Measurements from ENCODE around the gene PSMA1. TPM values are rescaled to one million over a fixed set of nuclear protein-coding genes. Genes with fewer than 3 reads are reported as not detected.

The PSMA1 gene
- total RNA-seq, 1 donor from 2014 or later: 153 TPM

DNA sequence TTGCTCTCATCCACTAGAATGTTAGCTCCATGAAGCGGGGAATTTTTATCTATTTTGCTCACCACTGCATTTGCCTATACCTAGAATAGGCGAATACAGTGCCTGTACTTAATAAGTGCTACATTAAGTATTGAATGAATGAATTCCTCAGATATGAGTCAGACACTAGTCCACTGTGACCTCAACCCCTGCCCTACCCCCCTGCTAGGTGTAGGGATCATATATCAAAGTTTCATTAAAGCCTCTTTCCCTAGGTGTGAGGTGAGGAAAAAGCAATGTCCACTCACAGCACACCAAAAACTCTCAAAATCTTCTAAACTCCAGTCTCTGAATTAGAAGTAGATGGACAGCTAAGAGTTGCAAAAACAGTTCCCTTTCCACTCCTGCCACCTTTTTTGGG, 9.8 kb upstream of the PSMA1 start:
- DNase-seq: no peak

GRCh38 chr11:14529321-14529720, 9.1 kb upstream of the PSMA1 start:
- DNase-seq: no peak

GRCh38 chr11:14522801-14523200, 2.6 kb upstream of the PSMA1 start:
- DNase-seq: no peak

GRCh38 chr11:14522245-14522644, 2.1 kb upstream of the PSMA1 start:
- DNase-seq: no peak

DNA sequence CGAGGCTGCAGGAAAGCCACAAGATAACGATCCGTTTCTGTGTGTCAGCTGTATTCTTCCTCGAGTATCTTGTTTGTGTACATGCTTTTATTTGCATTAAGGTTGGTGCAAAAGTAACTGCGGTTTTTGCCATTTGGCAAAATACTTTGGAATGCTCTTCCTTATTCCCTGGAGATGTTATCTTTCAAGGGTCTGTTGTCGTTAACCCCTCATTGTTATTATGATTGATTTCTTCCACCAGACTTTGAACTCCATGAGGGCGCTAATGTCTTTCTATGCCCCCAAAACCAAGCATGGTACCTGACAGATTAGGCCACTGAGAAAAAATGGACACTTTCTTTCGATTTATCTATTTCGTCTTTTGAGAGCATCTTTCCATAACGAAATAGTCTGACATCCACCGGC, 563 bp upstream of the PSMA1 start:
- no peak for DNase-seq

DNA sequence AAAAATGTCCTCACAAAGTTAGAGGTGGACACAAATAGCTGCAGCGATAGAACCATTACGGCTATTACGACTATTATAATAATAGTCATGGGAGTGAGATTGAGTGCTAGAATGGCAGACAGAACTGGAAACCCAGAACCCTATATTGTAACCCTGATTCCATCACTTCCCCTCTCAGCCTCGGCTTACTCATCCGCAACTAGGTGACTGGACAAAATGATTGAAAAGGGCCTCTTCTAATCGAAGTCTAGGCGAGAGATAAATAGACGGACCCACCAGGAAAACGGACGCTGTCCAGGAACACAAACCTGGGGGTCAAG, 629 bp downstream of the PSMA1 start:
- DNase-seq: no peak

- DNase-seq: no peak
These were observed 1.4 kb downstream of the PSMA1 start for GRCh38 chr11:14518820-14519219.

DNA sequence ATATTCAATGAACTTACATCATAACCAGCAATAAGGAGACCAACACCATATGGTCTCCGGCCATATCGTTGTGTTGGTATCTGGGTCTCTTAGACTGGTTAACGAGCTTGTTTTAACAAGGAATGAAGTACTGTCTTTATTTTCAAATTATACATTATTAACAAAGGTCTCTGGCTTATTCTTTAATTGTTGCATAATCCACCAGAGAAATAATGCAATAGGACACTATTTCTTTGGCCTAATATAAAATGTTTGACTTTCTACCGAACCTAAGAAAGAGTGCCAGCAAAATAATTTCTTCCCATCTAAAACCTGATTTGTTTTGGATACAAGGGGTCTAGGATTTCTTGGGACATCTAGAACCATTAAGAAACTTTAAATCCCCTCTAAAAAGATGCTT, 6.4 kb downstream of the PSMA1 start:
- no peak for DNase-seq

- no peak for DNase-seq
These were observed 13.7 kb downstream of the PSMA1 start for GRCh38 chr11:14506532-14506931.

DNA sequence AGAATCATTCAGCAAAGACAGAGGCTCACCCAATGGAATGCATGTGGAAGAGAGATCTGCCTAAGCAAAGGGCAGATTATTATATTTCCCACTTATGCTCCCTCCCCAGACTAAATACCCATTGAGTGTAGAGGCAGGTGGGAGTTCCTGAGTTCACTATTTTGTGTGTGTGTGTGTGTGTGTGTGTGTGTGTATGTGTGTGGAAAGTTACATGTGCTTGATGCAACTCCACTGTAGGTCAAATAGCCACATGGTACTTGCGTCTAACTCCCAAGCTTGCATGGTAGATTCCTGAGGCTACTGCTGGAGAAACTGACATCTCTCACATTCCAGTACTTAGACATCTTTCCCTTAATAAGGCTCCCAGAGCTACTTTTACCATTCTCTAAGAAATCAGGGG, 17.2 kb downstream of the PSMA1 start:
- no peak for DNase-seq

GRCh38 chr11:14502039-14502438, 18.1 kb downstream of the PSMA1 start:
- DNase-seq: no peak

DNA sequence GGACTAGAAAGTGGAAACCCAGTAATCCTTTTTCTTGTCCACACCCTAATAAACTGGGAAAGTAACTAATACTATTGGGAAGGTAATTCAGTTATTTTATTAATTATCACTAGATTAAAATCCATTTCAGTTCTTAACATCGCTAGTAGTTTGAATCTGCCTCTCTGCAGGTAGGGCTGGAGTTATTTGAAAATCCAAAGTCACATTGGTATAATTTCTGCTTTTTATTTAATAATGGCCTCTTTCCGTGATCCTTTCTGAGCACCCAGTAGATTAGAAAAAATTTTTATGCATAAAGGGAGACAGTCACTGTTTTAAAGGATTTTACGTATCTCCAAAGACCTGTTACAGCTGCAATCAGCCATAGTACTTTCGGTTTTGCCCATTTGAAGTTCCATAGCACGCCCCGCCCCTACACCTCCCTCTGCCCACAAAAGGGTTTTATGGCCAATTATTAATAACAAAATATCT, 20.0 kb downstream of the PSMA1 start:
- DNase-seq: no peak

- DNase-seq: peak; percentile 90
These were observed 20.5 kb downstream of the PSMA1 start, which contains the start of gene COPB1 for GRCh38 chr11:14499560-14500180. COPB1 (minus strand) TSS chr11:14499811; CDS start chr11:14498928, 883 bp downstream.

DNA sequence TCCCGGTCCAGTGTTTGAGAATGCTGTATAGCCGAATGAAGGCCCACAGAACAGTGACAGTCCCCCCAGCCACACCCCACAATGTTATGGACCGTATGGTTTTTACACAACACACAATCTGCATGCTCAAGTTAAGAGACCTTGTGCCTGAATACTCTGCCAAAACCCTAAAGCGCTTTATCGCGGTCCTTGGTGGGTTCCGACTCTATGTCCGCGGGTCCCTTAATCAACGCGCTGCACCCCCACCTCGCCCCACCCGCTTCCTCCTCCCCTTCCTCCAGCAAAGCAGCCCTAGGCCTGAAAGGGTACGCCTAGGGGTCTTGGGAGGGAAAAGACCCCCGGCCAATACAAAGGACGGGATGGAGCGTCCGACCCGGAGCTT, 21.0 kb downstream of the PSMA1 start:
- DNase-seq: no peak

DNA sequence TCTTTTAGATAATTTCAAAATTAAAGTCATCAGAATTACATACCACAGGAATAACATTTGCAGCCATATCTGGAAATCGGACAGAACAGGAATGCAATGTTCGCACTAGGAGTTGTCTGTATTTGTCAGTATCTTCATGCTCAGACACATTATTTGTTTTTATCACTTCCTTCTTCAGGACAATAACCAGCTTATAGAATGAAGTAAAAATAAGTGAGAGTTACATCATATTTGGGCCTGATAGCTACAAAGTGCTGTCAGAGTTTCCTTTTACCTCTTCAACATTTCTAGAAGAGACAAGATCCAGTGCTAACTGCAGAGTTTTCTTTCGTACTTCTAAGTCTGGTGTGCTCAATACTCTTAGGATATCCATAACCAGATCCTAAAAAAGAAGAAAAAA, 39.5 kb downstream of the PSMA1 start:
- no peak for DNase-seq

GRCh38 chr11:14471127-14471526, 49.1 kb downstream of the PSMA1 start:
- DNase-seq: no peak

DNA sequence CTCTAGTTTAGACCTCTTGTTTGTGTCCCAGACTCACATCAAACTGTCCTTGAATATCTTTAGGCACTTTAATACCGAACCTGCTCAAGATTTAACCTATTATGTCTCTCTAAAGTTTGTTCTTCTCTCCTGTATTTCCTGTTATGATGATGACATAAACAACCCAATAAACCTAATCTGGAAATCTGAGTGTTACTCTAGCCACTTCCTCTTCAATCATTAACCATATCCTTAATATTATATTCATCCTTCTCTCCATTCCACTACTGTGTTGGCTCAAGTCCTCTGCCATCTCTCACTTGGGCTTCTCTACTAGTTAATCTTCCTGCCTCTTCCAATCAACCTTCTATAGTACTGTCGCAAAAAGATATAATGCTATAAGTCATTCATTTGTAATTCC, 56.6 kb downstream of the PSMA1 start:
- DNase-seq: no peak

- no peak for DNase-seq
These were observed 60.0 kb downstream of the PSMA1 start for GRCh38 chr11:14460147-14460546.

DNA sequence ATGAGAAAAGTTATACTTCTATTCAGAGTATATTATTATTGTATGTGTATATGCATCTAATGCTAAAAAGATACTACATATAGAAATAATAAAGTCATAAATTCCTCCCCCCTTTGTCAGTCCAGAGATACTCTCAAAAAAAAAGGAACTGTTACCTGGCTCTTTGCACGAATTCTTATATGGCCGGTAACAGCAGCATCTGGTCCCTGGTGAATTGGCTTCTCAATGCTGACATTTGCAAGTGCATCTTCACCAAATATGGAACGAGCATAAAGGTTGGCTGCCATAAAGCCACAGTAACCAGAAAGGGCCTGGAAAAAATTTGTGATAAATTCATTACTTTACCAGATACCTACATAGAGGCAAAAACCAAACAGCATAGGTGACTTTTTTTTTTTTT, 61.8 kb downstream of the PSMA1 start:
- no peak for DNase-seq

DNA sequence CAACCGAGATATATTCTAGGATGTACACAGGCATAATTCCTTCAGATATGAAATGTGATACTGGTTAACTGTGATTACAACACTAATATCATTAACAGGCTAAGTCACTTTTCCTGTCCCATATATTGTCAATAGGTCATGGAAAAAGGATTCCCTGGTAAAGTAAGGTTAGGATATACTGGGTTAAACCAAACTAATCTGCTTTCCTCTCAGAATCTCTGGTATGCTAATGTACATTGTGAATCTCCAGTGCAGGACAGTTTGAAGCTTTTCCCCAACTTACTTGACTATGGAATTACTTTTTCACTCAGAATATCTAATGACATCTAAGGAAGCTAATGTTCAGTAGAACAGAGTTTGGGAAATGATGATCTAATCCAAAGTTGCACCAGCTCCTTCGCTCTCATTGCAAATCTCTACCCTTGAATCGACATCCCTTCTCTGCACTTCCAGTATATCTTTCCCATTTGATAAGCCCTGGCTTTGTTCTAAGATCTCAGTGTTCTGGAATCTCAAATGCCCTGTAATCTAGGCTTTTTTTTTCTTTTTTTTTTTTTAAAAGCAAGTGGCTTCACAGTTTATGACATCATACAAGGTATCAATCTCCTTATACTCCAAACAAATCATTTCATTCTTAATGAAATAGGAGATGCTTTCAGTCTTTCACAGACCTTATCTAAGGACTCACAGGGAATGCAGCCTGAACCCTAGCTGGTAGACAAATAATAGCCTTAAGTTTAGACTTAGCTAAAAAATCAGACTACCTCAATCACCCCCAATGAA, 64.3 kb downstream of the PSMA1 start:
- DNase-seq: no peak

All from occipital lobe (tissue), 2 donors.